WTC11 (cell line): Measurements from ENCODE around the gene TARBP1.

Experiments
- CDX4 ChIP-seq: fragments of 250-450 bp; sonication (Bioruptor Pico); IDR thresholded peaks from 2 replicates; pipeline ENCODE4 v1.9.0; 2021; ENCODE audit warnings: moderate library complexity, mild to moderate bottlenecking, inconsistent platforms, borderline replicate concordance
- CTCF ChIP-seq: fragments of 200-600 bp; IDR thresholded peaks from 2 replicates; pipeline ENCODE4 v1.8.0; 2022; ENCODE audit warnings: antibody characterized with exemption
- E2F4 ChIP-seq: sonication (generic); formaldehyde crosslinking; IDR thresholded peaks from 2 replicates; pipeline ENCODE4 v1.8.1; 2022; ENCODE audit warnings: low read depth, mild to moderate bottlenecking, moderate library complexity, missing genetic modification reagents, borderline replicate concordance
- NR2C2 ChIP-seq: sonication (generic); formaldehyde crosslinking; IDR thresholded peaks from 2 replicates; pipeline ENCODE4 v1.8.0; 2022; ENCODE audit warnings: mild to moderate bottlenecking, missing genetic modification reagents

- TF ChIP-seq CTCF = no peak
- TF ChIP-seq NR2C2 (CRISPR knock-in tag) = no peak
- TF ChIP-seq E2F4 (CRISPR knock-in tag) = no peak
- TF ChIP-seq CDX4 (CRISPR knock-in tag) = no peak
Measured at GRCh38 chr1:234345237-234345636, 133.7 kb downstream of the TARBP1 start.
